ENCODE results near the gene C2orf68. TPM values are rescaled to one million over a fixed set of nuclear protein-coding genes. Genes with fewer than 3 reads are reported as not detected.

Gene C2orf68
- total and polyA plus RNA-seq, 2 of the 13 experiments (the other 11 are each of a cell fraction or from before 2014, with no cell fraction given): 47.1 to 77.4 TPM

DNA sequence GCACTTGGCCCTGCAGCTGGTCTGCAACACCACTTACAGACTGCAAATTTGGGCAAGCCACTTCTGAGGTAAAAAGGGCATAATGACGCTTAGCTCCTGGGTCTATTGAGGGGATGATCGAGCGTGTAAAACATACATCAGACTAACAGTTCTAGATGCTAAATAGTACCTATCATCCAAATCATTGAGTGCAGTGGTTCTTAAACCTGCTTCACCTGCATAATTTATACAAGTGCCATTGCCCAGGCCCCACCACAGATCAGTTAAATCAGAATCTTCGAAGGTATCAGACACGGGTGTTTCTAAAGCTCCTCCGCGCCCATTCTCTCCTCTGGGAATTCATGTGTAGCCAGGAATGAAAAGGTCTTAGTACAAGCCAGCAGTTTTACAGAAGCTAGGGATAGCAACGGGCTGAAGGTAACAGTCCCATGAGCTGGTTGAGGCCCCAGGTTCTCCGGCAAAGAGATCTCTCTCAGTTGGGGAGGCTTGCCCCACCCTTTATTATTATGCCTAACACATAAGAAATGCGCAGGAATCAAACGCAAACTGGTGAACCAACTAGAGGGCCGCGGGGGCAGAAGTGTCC is 17.1 kb downstream of the C2orf68 start (continued):
- TF ChIP-seq MAF1 (CRISPR knock-in tag; IDR thresholded peaks at IDR 0.05; ENCODE audit: borderline replicate concordance) (no peak), KDM4B (CRISPR knock-in tag; IDR thresholded peaks at IDR 0.05) (no peak), ZFP36L2 (CRISPR knock-in tag; IDR thresholded peaks at IDR 0.05) (no peak), ZNF660 (CRISPR knock-in tag; IDR thresholded peaks at IDR 0.05; ENCODE audit: borderline replicate concordance, low read depth) (no peak), ZNF44 (CRISPR knock-in tag; IDR thresholded peaks at IDR 0.05) (0 out of 2 replicates have a peak, but pooled peaks have one; percentile 1), SP2 (CRISPR knock-in tag; IDR thresholded peaks at IDR 0.05) (no peak), TFAP4 (IDR thresholded peaks at IDR 0.05; ENCODE audit: borderline replicate concordance, low read depth) (no peak), CSRNP2 (CRISPR knock-in tag; conservative IDR thresholded peaks at IDR 0.05; ENCODE audit: low read depth) (no peak), ZFYVE20 (CRISPR knock-in tag; IDR thresholded peaks at IDR 0.05; ENCODE audit: borderline replicate concordance, low read depth) (no peak), RNF2 (conservative IDR thresholded peaks at IDR 0.05; ENCODE audit: low read depth) (no peak), ZHX1 (CRISPR knock-in tag; IDR thresholded peaks at IDR 0.05; ENCODE audit: low read depth) (no peak), TEAD2 (CRISPR knock-in tag; IDR thresholded peaks at IDR 0.05) (no peak), TERF1 (CRISPR knock-in tag; IDR thresholded peaks at IDR 0.05) (no peak), POGZ (CRISPR knock-in tag; IDR thresholded peaks at IDR 0.05) (no peak), HNRNPK (IDR thresholded peaks at IDR 0.05; ENCODE audit: low read depth, low read length, poor library complexity, severe bottlenecking) (no peak), ZNF33A (CRISPR knock-in tag; IDR thresholded peaks at IDR 0.05; ENCODE audit: borderline replicate concordance) (0 out of 2 replicates have a peak, but pooled peaks have one; percentile 35), ETV5 (CRISPR knock-in tag; IDR thresholded peaks at IDR 0.05; ENCODE audit: borderline replicate concordance) (no peak), ZNF772 (CRISPR knock-in tag; IDR thresholded peaks at IDR 0.05) (0 out of 2 replicates have a peak, but pooled peaks have one; percentile 12), ZNF20 (CRISPR knock-in tag; IDR thresholded peaks at IDR 0.05) (no peak), ERF (CRISPR knock-in tag; IDR thresholded peaks at IDR 0.05) (no peak), ZFAT (CRISPR knock-in tag; conservative IDR thresholded peaks at IDR 0.05) (no peak), ZNF75D (CRISPR knock-in tag; IDR thresholded peaks at IDR 0.05; ENCODE audit: borderline replicate concordance) (no peak)
- TF ChIP-seq, protein P1, sequence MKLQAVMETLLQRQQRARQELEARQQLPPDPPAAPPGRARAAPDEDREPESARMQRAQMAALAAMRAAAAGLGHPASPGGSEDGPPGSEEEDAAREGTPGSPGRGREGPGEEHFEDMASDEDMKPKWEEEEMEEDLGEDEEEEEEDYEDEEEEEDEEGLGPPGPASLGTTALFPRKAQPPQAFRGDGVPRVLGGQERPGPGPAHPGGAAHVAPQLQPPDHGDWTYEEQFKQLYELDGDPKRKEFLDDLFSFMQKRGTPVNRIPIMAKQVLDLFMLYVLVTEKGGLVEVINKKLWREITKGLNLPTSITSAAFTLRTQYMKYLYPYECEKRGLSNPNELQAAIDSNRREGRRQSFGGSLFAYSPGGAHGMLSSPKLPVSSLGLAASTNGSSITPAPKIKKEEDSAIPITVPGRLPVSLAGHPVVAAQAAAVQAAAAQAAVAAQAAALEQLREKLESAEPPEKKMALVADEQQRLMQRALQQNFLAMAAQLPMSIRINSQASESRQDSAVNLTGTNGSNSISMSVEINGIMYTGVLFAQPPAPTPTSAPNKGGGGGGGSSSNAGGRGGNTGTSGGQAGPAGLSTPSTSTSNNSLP (IDR thresholded peaks at IDR 0.05; ENCODE audit: low read depth, low read length): no peak
